HepG2 (cell line): ENCODE data around the gene CELSR3. TPM values are rescaled to one million over a fixed set of nuclear protein-coding genes. Genes with fewer than 3 reads are reported as not detected.

Experiments used
- BORCS8-MEF2B ChIP-seq: sonication (generic); formaldehyde crosslinking; IDR thresholded peaks from 2 replicates; pipeline ENCODE4 v1.8.0; 2022; ENCODE audit warnings: mild to moderate bottlenecking, missing genetic modification reagents
- FOXP1 ChIP-seq, 2 experiments: fragments of 450-650 bp in 1 of 2; IDR thresholded peaks; 2 replicates each; pipeline ENCODE4 v1.6.1; 2017 to 2018; ENCODE audit warnings: antibody characterized with exemption in 1 of 2
- HMG20B ChIP-seq: conservative IDR thresholded peaks from 2 replicates; pipeline ENCODE4 v1.6.1; 2016; ENCODE audit warnings: missing genetic modification reagents, missing compliant biosample characterization
- ISX ChIP-seq: sonication (generic); formaldehyde crosslinking; conservative IDR thresholded peaks from 2 replicates; pipeline ENCODE4 v1.5.0; 2020; ENCODE audit warnings: missing genetic modification reagents
- JUND ChIP-seq: sonication (generic); formaldehyde crosslinking; IDR thresholded peaks from 2 replicates; pipeline ENCODE4 v1.8.0; 2022; ENCODE audit warnings: mild to moderate bottlenecking, missing genetic modification reagents
- KLF11 ChIP-seq: IDR thresholded peaks from 2 replicates; pipeline ENCODE4 v1.6.1; 2016; ENCODE audit warnings: missing compliant biosample characterization
- LCORL ChIP-seq, 2 experiments: fragments of 450-650 bp in 1 of 2; sonication (generic) in 1 of 2; formaldehyde crosslinking in 1 of 2; IDR thresholded peaks; 2 replicates each; pipeline versions ENCODE4 v1.5.0 to v1.6.1; 2017 to 2020; ENCODE audit warnings: antibody characterized with exemption in 1 of 2, missing genetic modification reagents in 1 of 2
- MTF2 ChIP-seq: sonication (generic); formaldehyde crosslinking; IDR thresholded peaks from 2 replicates; pipeline ENCODE4 v1.5.0; 2020; ENCODE audit warnings: missing genetic modification reagents, borderline replicate concordance
- RBM39 ChIP-seq: fragments of 200-400 bp; formaldehyde crosslinking; IDR thresholded peaks from one replicate; pipeline ENCODE4 v1.6.1; 2018; ENCODE audit warnings: antibody characterized with exemption, mild to moderate bottlenecking, low read depth, low read length; ENCODE audit not compliant: poor library complexity, severe bottlenecking
- RFX5 ChIP-seq: IDR thresholded peaks from 2 replicates; pipeline ENCODE4 v1.6.1; 2011; ENCODE audit warnings: low read depth, low read length, improper control_type of control experiment
- TBX2 ChIP-seq: sonication (generic); formaldehyde crosslinking; IDR thresholded peaks from 2 replicates; pipeline ENCODE4 v1.5.0; 2020; ENCODE audit warnings: missing genetic modification reagents, mild to moderate bottlenecking, borderline replicate concordance
- WIZ ChIP-seq: sonication (generic); formaldehyde crosslinking; IDR thresholded peaks from 2 replicates; pipeline ENCODE4 v1.5.1; 2020; ENCODE audit warnings: mild to moderate bottlenecking, missing genetic modification reagents
- ZMAT3 ChIP-seq: sonication (generic); formaldehyde crosslinking; conservative IDR thresholded peaks from 2 replicates; pipeline ENCODE4 v1.7.0; 2021; ENCODE audit warnings: missing genetic modification reagents
- ZNF326 ChIP-seq: sonication (generic); formaldehyde crosslinking; IDR thresholded peaks from 2 replicates; pipeline ENCODE4 v1.4.0; 2020; ENCODE audit warnings: missing genetic modification reagents, borderline replicate concordance
- polyA plus RNA-seq, 8 experiments: library from polyadenylated mRNA; depleted of rRNA in 3 of 8; stranded (reverse) in 7 of 8; unstranded in 1 of 8; fragments of >200 nt; fragmentation: Illumina TruSeq in 4 of 8; extraction: Trizol in 4 of 8; gene quantifications; 2 replicates each; pipeline versions ENCODE4 v1.2.1 to v1.2.3, GENCODE V29; 2011 to 2016; ENCODE audit warnings: low read depth in 4 of 8, missing spikeins in 1 of 8, mixed read lengths in 1 of 8; ENCODE audit not compliant: insufficient read depth in 1 of 8
- total RNA-seq, 5 experiments: library from RNA; depleted of rRNA; stranded (reverse); fragments of >200 nt; fragmentation: Illumina TruSeq; extraction: Trizol; gene quantifications; 2 replicates each; pipeline ENCODE4 v1.2.3, GENCODE V29; 2016; ENCODE audit warnings: low read depth in 1 of 5
- TF ChIP-seq, protein P1 (sequence below): sonication (generic); formaldehyde crosslinking; IDR thresholded peaks from one replicate; pipeline ENCODE4 v1.5.1; 2020; ENCODE audit warnings: mild to moderate bottlenecking, missing genetic modification reagents; ENCODE audit errors: not compliant biosample characterization
- TF ChIP-seq, protein P2 (sequence below): sonication (generic); formaldehyde crosslinking; IDR thresholded peaks from 2 replicates; pipeline ENCODE4 v1.4.0; 2020; ENCODE audit warnings: mild to moderate bottlenecking, low read depth, missing genetic modification reagents
- TF ChIP-seq, protein P3 (sequence below): sonication (generic); formaldehyde crosslinking; IDR thresholded peaks from 2 replicates; pipeline ENCODE4 v1.8.0; 2022; ENCODE audit warnings: mild to moderate bottlenecking, missing genetic modification reagents

Gene CELSR3
- total and polyA plus RNA-seq, 2 of the 13 experiments (the other 11 are each of a cell fraction or from before 2014, with no cell fraction given) = 5.4 to 6.7 TPM

DNA sequence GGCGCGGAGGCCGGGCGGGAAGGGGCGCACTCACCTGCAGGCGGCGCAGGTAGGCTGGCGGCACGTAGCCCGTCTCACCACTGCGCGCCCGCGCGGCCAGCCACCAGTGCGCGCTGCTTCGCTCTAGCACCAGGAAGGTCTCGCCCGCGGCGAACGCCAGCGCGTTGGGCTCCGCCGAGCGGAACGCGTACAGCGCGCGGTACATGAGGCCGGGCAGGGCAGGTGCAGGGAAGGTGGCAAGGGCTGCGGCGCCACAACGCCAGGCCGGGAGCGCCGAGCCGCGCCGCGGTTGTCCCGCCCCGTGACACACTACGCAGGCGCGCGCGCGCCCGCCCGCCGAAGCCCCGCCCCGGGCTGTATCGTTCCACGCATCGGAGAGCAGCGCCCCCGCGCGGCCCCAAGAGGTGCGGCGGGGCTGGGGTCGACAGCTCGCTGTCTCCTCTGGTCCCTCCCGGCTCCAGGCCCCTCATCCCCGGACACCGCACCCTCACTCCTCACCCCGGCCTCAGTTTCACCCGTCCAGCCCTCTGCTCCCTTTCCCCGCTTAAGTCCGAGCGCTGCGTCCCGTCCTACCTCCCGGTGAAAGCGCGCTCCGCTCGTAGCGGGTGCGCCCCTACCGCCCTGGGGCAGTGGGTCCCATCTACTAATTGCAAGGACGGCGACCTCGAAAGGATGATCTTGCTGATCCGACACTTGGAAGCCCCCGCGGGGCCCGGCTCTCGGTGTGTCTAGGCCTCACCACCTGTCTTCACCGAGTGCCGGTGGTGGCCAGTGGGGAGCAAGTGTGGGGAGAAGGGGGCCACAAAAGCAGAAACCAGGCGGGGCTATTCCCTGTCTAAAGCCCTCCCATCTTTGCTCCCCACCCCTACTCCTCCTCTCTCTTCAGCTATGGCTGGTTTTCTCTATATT, 23.2 kb upstream of the CELSR3 start, which contains the start of gene NCKIPSD (continued):
- TF ChIP-seq, protein P1, sequence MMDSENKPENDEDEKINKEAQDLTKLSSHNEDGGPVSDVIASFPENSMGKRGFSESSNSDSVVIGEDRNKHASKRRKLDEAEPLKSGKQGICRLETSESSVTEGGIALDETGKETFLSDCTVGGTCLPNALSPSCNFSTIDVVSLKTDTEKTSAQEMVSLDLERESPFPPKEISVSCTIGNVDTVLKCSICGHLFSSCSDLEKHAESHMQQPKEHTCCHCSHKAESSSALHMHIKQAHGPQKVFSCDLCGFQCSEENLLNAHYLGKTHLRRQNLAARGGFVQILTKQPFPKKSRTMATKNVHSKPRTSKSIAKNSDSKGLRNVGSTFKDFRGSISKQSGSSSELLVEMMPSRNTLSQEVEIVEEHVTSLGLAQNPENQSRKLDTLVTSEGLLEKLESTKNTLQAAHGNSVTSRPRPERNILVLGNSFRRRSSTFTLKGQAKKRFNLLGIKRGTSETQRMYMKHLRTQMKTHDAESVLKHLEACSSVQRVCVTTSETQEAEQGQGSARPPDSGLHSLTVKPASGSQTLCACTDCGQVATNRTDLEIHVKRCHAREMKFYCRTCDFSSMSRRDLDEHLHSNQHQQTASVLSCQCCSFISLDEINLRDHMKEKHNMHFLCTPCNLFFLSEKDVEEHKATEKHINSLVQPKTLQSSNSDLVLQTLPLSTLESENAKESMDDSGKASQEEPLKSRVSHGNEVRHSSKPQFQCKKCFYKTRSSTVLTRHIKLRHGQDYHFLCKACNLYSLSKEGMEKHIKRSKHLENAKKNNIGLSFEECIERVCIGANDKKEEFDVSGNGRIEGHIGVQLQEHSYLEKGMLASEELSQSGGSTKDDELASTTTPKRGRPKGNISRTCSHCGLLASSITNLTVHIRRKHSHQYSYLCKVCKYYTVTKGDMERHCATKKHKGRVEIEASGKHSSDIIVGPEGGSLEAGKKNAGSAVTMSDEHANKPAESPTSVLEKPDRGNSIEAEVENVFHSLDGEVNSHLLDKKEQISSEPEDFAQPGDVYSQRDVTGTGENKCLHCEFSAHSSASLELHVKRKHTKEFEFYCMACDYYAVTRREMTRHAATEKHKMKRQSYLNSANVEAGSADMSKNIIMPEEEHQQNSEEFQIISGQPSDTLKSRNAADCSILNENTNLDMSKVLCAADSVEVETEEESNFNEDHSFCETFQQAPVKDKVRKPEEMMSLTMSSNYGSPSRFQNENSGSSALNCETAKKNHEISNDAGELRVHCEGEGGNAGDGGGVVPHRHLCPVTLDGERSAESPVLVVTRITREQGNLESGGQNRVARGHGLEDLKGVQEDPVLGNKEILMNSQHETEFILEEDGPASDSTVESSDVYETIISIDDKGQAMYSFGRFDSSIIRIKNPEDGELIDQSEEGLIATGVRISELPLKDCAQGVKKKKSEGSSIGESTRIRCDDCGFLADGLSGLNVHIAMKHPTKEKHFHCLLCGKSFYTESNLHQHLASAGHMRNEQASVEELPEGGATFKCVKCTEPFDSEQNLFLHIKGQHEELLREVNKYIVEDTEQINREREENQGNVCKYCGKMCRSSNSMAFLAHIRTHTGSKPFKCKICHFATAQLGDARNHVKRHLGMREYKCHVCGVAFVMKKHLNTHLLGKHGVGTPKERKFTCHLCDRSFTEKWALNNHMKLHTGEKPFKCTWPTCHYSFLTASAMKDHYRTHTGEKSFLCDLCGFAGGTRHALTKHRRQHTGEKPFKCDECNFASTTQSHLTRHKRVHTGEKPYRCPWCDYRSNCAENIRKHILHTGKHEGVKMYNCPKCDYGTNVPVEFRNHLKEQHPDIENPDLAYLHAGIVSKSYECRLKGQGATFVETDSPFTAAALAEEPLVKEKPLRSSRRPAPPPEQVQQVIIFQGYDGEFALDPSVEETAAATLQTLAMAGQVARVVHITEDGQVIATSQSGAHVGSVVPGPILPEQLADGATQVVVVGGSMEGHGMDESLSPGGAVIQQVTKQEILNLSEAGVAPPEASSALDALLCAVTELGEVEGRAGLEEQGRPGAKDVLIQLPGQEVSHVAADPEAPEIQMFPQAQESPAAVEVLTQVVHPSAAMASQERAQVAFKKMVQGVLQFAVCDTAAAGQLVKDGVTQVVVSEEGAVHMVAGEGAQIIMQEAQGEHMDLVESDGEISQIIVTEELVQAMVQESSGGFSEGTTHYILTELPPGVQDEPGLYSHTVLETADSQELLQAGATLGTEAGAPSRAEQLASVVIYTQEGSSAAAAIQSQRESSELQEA (CRISPR knock-in tag) = peak; percentile 61
- TF ChIP-seq, protein P2, sequence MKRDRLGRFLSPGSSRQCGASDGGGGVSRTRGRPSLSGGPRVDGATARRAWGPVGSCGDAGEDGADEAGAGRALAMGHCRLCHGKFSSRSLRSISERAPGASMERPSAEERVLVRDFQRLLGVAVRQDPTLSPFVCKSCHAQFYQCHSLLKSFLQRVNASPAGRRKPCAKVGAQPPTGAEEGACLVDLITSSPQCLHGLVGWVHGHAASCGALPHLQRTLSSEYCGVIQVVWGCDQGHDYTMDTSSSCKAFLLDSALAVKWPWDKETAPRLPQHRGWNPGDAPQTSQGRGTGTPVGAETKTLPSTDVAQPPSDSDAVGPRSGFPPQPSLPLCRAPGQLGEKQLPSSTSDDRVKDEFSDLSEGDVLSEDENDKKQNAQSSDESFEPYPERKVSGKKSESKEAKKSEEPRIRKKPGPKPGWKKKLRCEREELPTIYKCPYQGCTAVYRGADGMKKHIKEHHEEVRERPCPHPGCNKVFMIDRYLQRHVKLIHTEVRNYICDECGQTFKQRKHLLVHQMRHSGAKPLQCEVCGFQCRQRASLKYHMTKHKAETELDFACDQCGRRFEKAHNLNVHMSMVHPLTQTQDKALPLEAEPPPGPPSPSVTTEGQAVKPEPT (CRISPR knock-in tag) = peak; percentile 87; the same call in 1 of the 2 replicates
- TF ChIP-seq TBX2 (CRISPR knock-in tag) (peak; percentile 78), ZNF326 (CRISPR knock-in tag) (no peak), HMG20B (CRISPR knock-in tag) (no peak), MTF2 (CRISPR knock-in tag) (no peak), WIZ (CRISPR knock-in tag) (peak; percentile 76; the same call in 1 of the 2 replicates), BORCS8-MEF2B (CRISPR knock-in tag) (peak; percentile 82), LCORL (IDR thresholded peaks at IDR 0.05) (no peak), LCORL (CRISPR knock-in tag; IDR thresholded peaks at IDR 0.05) (0 out of 2 replicates have a peak, but pooled peaks have one; percentile 24), FOXP1 (IDR thresholded peaks at IDR 0.05) (no peak), FOXP1 (CRISPR knock-in tag; IDR thresholded peaks at IDR 0.05) (no peak), RBM39 (peak; percentile 39), ZMAT3 (CRISPR knock-in tag) (peak; percentile 89), JUND (peak; percentile 54; the same call in 1 of the 2 replicates), RFX5 (no peak), ISX (no peak), KLF11 (CRISPR knock-in tag) (no peak)
- TF ChIP-seq, protein P3, sequence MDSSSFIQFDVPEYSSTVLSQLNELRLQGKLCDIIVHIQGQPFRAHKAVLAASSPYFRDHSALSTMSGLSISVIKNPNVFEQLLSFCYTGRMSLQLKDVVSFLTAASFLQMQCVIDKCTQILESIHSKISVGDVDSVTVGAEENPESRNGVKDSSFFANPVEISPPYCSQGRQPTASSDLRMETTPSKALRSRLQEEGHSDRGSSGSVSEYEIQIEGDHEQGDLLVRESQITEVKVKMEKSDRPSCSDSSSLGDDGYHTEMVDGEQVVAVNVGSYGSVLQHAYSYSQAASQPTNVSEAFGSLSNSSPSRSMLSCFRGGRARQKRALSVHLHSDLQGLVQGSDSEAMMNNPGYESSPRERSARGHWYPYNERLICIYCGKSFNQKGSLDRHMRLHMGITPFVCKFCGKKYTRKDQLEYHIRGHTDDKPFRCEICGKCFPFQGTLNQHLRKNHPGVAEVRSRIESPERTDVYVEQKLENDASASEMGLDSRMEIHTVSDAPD (CRISPR knock-in tag) = no peak
